Measurements from ENCODE around the gene PLA2G15. TPM values are rescaled to one million over a fixed set of nuclear protein-coding genes. Genes with fewer than 3 reads are reported as not detected.

Gene PLA2G15
- total and polyA plus RNA-seq, 2 experiments from 2014 or later, result 24.8 to 36.2 TPM

GRCh38 chr16:68242085-68242484 is 3.1 kb upstream of the PLA2G15 start:
- DNase-seq, result no peak
- Histone ChIP-seq H3K9ac (no peak overlapping the region), H3K4me3 (no peak overlapping the region), H3K79me2 (ENCODE audit: insufficient read depth) (peaks cover 18% of the 10 kb centered on the region), H3K9me2 (ENCODE audit: insufficient read depth) (no peaks in the 10 kb centered on the region), H3K36me3 (ENCODE audit: low read depth) (no peaks in the 10 kb centered on the region), H3K27ac (no peak overlapping the region), H2AFZ (no peak overlapping the region), H3K9me3 (ENCODE audit: low read depth) (no peaks in the 10 kb centered on the region), H3K4me2 (ENCODE audit: unreplicated experiment) (no peak overlapping the region), H3F3A (ENCODE audit: insufficient read depth) (no peaks in the 10 kb centered on the region), H4K20me1 (ENCODE audit: insufficient read depth) (no peaks in the 10 kb centered on the region), H3K4me1 (ENCODE audit: insufficient read depth) (peaks cover 15% of the 10 kb centered on the region), H3K27me3 (replicated peaks; ENCODE audit: insufficient read depth) (no peaks in the 10 kb centered on the region)
- 84 to 85% methylated on average over 6 to 7 of the region's 7 CpGs for WGBS, 2 experiments (ENCODE audit: low coverage in 1 of 2, low lambda C conversion rate in 2 of 2, missing lambda C conversion rate in 2 of 2)
- in situ Hi-C loops (cut with MboI), result no loop called here
- TF ChIP-seq EZH2phosphoT487 (IDR thresholded peaks at IDR 0.05; ENCODE audit: insufficient read depth, low read depth) (no peak), EZH2 (IDR thresholded peaks at IDR 0.05; ENCODE audit: insufficient read depth, poor library complexity, severe bottlenecking) (no peak)

DNA sequence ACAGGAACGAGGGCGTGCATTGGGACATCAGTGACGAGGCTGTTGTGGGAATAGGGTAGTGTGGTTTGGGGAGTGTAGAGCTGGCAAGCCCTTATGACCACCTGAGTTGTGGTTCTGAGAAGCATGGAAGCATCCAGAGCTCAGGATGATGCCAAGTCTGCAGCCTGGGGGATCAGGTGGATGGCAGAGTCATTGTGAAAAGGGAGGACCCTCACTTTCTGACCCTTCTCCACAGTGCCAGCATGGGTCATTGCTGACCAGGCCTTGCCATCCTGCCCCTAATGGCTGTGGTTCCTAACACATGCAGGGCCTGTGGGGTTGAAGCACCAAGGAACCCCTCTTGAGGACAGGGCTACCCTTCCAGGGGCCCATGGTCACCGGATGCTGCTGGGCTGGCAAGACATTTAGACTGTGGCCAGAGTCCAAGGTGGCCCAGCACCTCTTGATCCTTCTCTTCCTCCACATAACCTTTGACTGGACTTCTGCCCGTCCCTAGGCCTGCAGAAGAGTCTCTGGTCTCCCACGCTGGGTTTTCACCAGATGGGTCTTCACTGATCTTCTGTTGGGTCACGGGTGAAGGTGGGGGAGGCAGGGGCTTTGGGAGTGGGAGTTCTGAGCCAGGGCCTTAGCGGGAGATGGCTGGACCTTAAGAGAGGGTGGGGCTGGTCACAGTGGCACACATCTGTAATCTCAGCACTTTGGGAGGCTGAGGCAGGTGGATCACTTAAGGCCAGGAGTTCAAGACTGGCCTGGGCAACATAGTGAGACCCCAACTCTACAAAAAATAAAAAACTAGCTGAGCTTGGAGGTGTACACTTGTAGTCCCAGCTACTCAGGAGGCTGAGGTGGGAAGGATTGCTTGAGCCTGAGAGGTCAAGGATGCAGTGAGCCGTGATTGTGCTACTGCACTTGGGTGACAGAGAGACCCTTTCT is 2.0 kb upstream of the PLA2G15 start:
- no peaks in the 10 kb centered on the region for H3K27me3 ChIP-seq (replicated peaks; ENCODE audit: insufficient read depth)
- H3K79me2 ChIP-seq (ENCODE audit: insufficient read depth), result peaks cover 25% of the 10 kb centered on the region
- in situ Hi-C loops (cut with MboI), result no loop called here
- 90% methylated on average over 9 of the region's 9 CpGs for WGBS, 2 experiments (ENCODE audit: low coverage in 1 of 2, low lambda C conversion rate in 2 of 2, missing lambda C conversion rate in 2 of 2)
- H4K20me1 ChIP-seq (ENCODE audit: insufficient read depth), result no peaks in the 10 kb centered on the region
- no peaks in the 10 kb centered on the region for H3K9me3 ChIP-seq (ENCODE audit: low read depth)
- H3K36me3 ChIP-seq (ENCODE audit: low read depth), result no peaks in the 10 kb centered on the region
- no peak for DNase-seq
- peaks cover 15% of the 10 kb centered on the region for H3K4me1 ChIP-seq (ENCODE audit: insufficient read depth)
- no peak overlapping the region for H3K4me3 ChIP-seq
- TF ChIP-seq EZH2phosphoT487 (IDR thresholded peaks at IDR 0.05; ENCODE audit: insufficient read depth, low read depth), result no peak
- TF ChIP-seq EZH2 (IDR thresholded peaks at IDR 0.05; ENCODE audit: insufficient read depth, poor library complexity, severe bottlenecking), result no peak
- no peak overlapping the region for H2AFZ ChIP-seq
- H3K9ac ChIP-seq, result no peak overlapping the region
- H3K27ac ChIP-seq, result no peak overlapping the region
- H3F3A ChIP-seq (ENCODE audit: insufficient read depth), result no peaks in the 10 kb centered on the region
- H3K9me2 ChIP-seq (ENCODE audit: insufficient read depth), result no peaks in the 10 kb centered on the region
- no peak overlapping the region for H3K4me2 ChIP-seq (ENCODE audit: unreplicated experiment)

DNA sequence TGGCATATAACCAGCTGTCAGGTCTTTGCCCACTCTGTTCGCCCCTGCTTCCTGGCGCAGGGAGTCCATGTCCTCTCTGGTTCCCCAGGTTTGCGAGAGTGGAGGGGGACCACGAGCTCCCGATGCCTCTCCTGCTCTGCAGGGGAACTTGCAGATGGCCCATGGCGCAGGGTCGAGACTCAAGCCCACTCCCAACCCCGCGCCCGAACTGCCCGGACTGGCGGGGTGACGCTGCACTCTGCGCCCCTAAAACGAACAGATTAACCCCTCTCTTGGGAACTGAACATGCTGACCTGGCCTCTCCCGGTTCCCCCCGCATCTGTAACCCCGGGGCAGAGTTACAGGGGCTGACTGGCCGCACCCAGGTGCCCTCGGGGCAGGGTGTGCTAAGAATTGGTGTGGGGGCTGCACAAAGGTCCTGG is 681 bp upstream of the PLA2G15 start:
- Histone ChIP-seq H3K9me3 (ENCODE audit: low read depth) (no peaks in the 10 kb centered on the region), H3K4me2 (ENCODE audit: unreplicated experiment) (peak overlapping the region; percentile 78), H3K27me3 (replicated peaks; ENCODE audit: insufficient read depth) (no peaks in the 10 kb centered on the region), H3K79me2 (ENCODE audit: insufficient read depth) (peaks cover 31% of the 10 kb centered on the region), H3F3A (ENCODE audit: insufficient read depth) (no peaks in the 10 kb centered on the region), H3K36me3 (ENCODE audit: low read depth) (no peaks in the 10 kb centered on the region), H3K4me1 (ENCODE audit: insufficient read depth) (peaks cover 10% of the 10 kb centered on the region), H2AFZ (peak overlapping the region; percentile 95), H3K9ac (peak overlapping the region; percentile 78), H3K27ac (no peak overlapping the region), H3K9me2 (ENCODE audit: insufficient read depth) (no peaks in the 10 kb centered on the region), H3K4me3 (peak overlapping the region; percentile 91), H4K20me1 (ENCODE audit: insufficient read depth) (no peaks in the 10 kb centered on the region)
- no peak for TF ChIP-seq EZH2 (IDR thresholded peaks at IDR 0.05; ENCODE audit: insufficient read depth, poor library complexity, severe bottlenecking)
- no peak for TF ChIP-seq EZH2phosphoT487 (IDR thresholded peaks at IDR 0.05; ENCODE audit: insufficient read depth, low read depth)
- WGBS, 2 experiments (ENCODE audit: low coverage in 1 of 2, low lambda C conversion rate in 2 of 2, missing lambda C conversion rate in 2 of 2), result 4 to 5% methylated on average over 19 of the region's 20 CpGs
- in situ Hi-C loops (cut with MboI), result no loop called here
- no peak for DNase-seq

GRCh38 chr16:68246121-68246520 is 948 bp downstream of the PLA2G15 start:
- in situ Hi-C loops (cut with MboI), result no loop called here
- H3K27ac ChIP-seq, result no peak overlapping the region

More at GRCh38 chr16:68246121-68246520, 948 bp downstream of the PLA2G15 start:
- Histone ChIP-seq H4K20me1 (ENCODE audit: insufficient read depth) (no peaks in the 10 kb centered on the region), H3K9me2 (ENCODE audit: insufficient read depth) (no peaks in the 10 kb centered on the region), H3F3A (ENCODE audit: insufficient read depth) (no peaks in the 10 kb centered on the region), H3K36me3 (ENCODE audit: low read depth) (no peaks in the 10 kb centered on the region), H2AFZ (no peak overlapping the region), H3K79me2 (ENCODE audit: insufficient read depth) (peaks cover 31% of the 10 kb centered on the region), H3K4me3 (peak overlapping the region; percentile 91), H3K9me3 (ENCODE audit: low read depth) (no peaks in the 10 kb centered on the region), H3K9ac (peak overlapping the region; percentile 78), H3K27me3 (replicated peaks; ENCODE audit: insufficient read depth) (no peaks in the 10 kb centered on the region), H3K4me2 (ENCODE audit: unreplicated experiment) (peak overlapping the region; percentile 93), H3K4me1 (ENCODE audit: insufficient read depth) (peaks cover 10% of the 10 kb centered on the region)
- DNase-seq, result no peak
- 77 to 79% methylated on average over 7 of the region's 7 CpGs for WGBS, 2 experiments (ENCODE audit: low coverage in 1 of 2, low lambda C conversion rate in 2 of 2, missing lambda C conversion rate in 2 of 2)
- TF ChIP-seq EZH2phosphoT487 (IDR thresholded peaks at IDR 0.05; ENCODE audit: insufficient read depth, low read depth), result no peak
- no peak for TF ChIP-seq EZH2 (IDR thresholded peaks at IDR 0.05; ENCODE audit: insufficient read depth, poor library complexity, severe bottlenecking)

Measured in GM23248 (cell line).